HL-60 (cell line): ENCODE results near the gene PCK1.
A peak's percentile ranks its signal among the peaks of the same experiment; 100 is the strongest.

Source experiments
- DNase-seq, 2 experiments: peaks; one replicate each; pipeline ENCODE4 v3.0.0-alpha.2; 2010 to 2020; ENCODE audit warnings: low read depth in 1 of 2, low spot score in 1 of 2
- H3K27ac ChIP-seq: fragments of 250-450 bp; sonication (Bioruptor Pico); replicated peaks from 2 replicates; pipeline ENCODE4 v1.5.1; 2020; ENCODE audit warnings: mild to moderate bottlenecking, moderate library complexity
- H3K27me3 ChIP-seq: fragments of 250-450 bp; sonication (Bioruptor Pico); 2 replicates; pipeline ENCODE4 v1.5.1; 2021; ENCODE audit warnings: mild to moderate bottlenecking, moderate library complexity; ENCODE audit not compliant: insufficient read depth, poor library complexity, severe bottlenecking
- H3K4me3 ChIP-seq: replicated peaks from 2 replicates; pipeline ENCODE4 v1.5.1; 2011; ENCODE audit warnings: mild to moderate bottlenecking, control low read depth, low read length; ENCODE audit not compliant: insufficient read depth
- GABPA ChIP-seq: IDR thresholded peaks from 2 replicates; pipeline ENCODE4 v1.6.1; 2012; ENCODE audit warnings: low read depth
- POLR2AphosphoS5 ChIP-seq: IDR thresholded peaks from 2 replicates; pipeline ENCODE4 v1.6.1; 2012; ENCODE audit warnings: low read depth
- SPI1 ChIP-seq: IDR thresholded peaks from 2 replicates; pipeline ENCODE4 v1.6.1; 2012; ENCODE audit warnings: low read depth, mild to moderate bottlenecking, borderline replicate concordance
- TF ChIP-seq, protein P1 (sequence below): IDR thresholded peaks from one replicate; pipeline ENCODE4 v1.5.1; 2011; ENCODE audit warnings: low read length, control low read depth, inconsistent platforms; ENCODE audit not compliant: insufficient read depth
- TF ChIP-seq, protein P2 (sequence below): IDR thresholded peaks from 2 replicates; pipeline ENCODE4 v1.6.1; 2012; ENCODE audit warnings: low read depth; ENCODE audit not compliant: insufficient replicate concordance

PCK1 gene

DNA sequence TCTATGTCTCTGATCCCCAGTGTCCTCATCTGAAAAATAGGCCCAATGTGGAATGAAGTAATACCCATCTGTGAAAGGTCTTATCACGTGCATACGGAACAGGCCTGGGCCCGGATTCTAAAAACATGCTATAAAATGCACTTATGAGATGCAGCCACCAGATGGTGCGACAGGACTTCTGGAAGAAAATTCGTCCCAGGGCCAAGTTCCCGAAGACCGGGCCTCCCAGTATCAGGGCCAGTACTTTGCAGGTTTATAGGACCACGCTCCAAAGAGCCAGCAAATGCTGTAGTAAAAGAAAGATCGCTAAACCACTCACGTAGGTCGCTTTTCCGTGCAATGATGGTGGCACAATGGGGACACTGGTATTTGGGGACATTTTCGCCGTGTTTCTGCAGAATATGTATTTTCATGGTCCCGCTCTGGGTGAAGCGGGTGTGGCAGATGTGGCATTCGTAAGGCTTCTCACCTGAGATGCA, 46.6 kb upstream of the PCK1 start:
- TF ChIP-seq, protein P1, sequence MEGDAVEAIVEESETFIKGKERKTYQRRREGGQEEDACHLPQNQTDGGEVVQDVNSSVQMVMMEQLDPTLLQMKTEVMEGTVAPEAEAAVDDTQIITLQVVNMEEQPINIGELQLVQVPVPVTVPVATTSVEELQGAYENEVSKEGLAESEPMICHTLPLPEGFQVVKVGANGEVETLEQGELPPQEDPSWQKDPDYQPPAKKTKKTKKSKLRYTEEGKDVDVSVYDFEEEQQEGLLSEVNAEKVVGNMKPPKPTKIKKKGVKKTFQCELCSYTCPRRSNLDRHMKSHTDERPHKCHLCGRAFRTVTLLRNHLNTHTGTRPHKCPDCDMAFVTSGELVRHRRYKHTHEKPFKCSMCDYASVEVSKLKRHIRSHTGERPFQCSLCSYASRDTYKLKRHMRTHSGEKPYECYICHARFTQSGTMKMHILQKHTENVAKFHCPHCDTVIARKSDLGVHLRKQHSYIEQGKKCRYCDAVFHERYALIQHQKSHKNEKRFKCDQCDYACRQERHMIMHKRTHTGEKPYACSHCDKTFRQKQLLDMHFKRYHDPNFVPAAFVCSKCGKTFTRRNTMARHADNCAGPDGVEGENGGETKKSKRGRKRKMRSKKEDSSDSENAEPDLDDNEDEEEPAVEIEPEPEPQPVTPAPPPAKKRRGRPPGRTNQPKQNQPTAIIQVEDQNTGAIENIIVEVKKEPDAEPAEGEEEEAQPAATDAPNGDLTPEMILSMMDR: peak; percentile 35
- no peak for TF ChIP-seq POLR2AphosphoS5
- Histone ChIP-seq H3K27ac (no peak overlapping the region), H3K4me3 (no peak overlapping the region), H3K27me3 (peaks cover 28% of the 10 kb centered on the region)
- peak; percentile 39 to 45 for DNase-seq

DNA sequence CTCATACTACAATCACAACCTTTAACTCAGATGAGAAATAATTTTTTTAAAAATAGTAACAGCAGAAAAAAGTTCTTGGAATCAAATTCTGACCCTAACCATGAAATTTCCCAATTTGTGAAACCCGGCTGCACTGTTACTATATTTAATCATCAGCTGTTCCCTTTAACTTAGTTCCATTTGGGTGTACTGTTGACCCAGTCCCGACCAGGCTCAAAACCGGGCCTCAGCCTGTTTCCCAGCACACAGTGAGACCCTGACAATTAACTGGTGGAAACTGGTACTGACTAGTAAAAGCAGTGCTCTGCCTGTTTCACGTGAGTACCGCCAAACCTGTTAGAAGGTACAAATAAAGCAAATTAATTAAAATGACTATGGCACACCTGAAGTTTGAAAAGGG, 43.0 kb upstream of the PCK1 start:
- Histone ChIP-seq H3K27me3 (peaks cover 17% of the 10 kb centered on the region), H3K27ac (no peak overlapping the region), H3K4me3 (no peak overlapping the region)
- TF ChIP-seq, protein P2, sequence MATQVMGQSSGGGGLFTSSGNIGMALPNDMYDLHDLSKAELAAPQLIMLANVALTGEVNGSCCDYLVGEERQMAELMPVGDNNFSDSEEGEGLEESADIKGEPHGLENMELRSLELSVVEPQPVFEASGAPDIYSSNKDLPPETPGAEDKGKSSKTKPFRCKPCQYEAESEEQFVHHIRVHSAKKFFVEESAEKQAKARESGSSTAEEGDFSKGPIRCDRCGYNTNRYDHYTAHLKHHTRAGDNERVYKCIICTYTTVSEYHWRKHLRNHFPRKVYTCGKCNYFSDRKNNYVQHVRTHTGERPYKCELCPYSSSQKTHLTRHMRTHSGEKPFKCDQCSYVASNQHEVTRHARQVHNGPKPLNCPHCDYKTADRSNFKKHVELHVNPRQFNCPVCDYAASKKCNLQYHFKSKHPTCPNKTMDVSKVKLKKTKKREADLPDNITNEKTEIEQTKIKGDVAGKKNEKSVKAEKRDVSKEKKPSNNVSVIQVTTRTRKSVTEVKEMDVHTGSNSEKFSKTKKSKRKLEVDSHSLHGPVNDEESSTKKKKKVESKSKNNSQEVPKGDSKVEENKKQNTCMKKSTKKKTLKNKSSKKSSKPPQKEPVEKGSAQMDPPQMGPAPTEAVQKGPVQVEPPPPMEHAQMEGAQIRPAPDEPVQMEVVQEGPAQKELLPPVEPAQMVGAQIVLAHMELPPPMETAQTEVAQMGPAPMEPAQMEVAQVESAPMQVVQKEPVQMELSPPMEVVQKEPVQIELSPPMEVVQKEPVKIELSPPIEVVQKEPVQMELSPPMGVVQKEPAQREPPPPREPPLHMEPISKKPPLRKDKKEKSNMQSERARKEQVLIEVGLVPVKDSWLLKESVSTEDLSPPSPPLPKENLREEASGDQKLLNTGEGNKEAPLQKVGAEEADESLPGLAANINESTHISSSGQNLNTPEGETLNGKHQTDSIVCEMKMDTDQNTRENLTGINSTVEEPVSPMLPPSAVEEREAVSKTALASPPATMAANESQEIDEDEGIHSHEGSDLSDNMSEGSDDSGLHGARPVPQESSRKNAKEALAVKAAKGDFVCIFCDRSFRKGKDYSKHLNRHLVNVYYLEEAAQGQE: no peak
- TF ChIP-seq SPI1 (no peak), POLR2AphosphoS5 (no peak), GABPA (no peak)
- TF ChIP-seq, protein P1: no peak
- DNase-seq: no peak

DNA sequence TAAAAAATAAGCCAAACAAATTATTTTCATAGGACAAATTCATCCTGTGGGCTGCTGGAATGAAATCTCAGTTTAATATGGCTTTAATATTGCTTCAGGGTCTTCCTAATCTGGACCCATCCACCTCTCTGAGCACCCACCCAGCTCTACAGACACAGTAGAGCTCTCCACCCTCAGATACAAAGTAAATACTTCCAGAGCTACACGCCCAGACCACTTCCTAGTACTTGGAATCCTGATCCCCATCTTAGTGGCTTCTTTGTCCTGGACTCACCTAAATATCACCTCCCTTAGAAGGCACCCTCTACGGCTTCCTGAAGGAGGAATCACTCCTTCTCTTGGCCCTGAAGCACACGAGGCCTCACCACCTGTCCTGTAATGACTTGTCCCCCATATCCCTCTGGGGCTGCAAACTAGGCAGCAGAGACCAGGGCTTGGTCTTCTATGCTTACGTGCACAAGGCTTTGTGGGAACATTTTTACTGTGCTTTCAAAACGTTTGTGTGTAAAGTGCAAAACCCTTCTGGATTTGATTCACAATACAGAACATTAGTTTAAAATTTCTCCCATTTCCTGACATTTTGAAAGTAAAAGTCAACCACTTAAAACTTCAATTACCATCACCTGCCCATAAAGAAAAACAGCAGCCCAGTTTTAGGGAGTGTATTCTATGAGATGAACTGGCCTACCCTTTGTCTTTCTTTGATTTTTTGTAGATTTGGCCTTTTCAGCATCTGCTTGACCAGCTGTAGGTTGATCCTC, 38.4 kb upstream of the PCK1 start:
- TF ChIP-seq POLR2AphosphoS5 (no peak), SPI1 (no peak)
- TF ChIP-seq, protein P2: no peak
- Histone ChIP-seq H3K27ac (no peak overlapping the region), H3K27me3 (peaks cover 13% of the 10 kb centered on the region), H3K4me3 (no peak overlapping the region)
- DNase-seq: no peak

DNA sequence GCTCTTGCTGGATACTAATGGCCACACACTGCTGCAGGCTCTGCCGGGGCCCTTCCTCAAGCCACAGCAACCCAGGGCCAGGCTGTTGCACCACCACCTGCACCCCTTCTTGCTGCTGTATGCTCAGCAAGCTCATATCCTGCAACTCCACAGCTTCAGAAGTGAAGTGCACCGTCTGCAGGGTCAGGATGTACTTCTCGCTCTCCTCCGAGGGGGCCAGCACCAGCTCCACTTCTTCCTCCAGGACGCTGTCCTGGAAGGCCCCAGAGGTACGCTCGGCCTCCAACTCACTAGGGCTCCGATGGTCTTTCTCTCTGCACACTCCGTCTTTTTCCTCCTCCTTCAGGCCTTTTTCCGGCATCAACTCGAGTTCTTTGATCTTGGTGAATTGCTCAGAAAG, 37.1 kb upstream of the PCK1 start:
- no peak for DNase-seq
- no peak overlapping the region for H3K27ac ChIP-seq
- H3K27me3 ChIP-seq: peaks cover 5% of the 10 kb centered on the region

More for the DNA sequence above, 37.1 kb upstream of the PCK1 start:
- TF ChIP-seq POLR2AphosphoS5: no peak
- no peak for TF ChIP-seq SPI1
- TF ChIP-seq, protein P2: no peak
- TF ChIP-seq, protein P1: no peak
- no peak for TF ChIP-seq GABPA
- H3K4me3 ChIP-seq: no peak overlapping the region
